Stomach (tissue), 4 donors: ENCODE data around the gene USP46.

Experiments used
- POLR2AphosphoS5 ChIP-seq, 3 donors: sonication (generic); formaldehyde crosslinking; IDR thresholded peaks; one replicate each; pipeline ENCODE4 v1.6.1; 2016; ENCODE audit warnings: antibody characterized with exemption in 3 of 3
- TF ChIP-seq, protein P1 (sequence below), 7 experiments: fragments of 450-650 bp in 4 of 7; fragments of 200-600 bp in 3 of 7; sonication (generic) in 3 of 7; IDR thresholded peaks; one replicate each; pipeline ENCODE4 v1.5.1; 2016 to 2019; ENCODE audit warnings: antibody characterized with exemption in 7 of 7, control low read depth in 2 of 7, mild to moderate bottlenecking in 1 of 7

- TF ChIP-seq, protein P1, sequence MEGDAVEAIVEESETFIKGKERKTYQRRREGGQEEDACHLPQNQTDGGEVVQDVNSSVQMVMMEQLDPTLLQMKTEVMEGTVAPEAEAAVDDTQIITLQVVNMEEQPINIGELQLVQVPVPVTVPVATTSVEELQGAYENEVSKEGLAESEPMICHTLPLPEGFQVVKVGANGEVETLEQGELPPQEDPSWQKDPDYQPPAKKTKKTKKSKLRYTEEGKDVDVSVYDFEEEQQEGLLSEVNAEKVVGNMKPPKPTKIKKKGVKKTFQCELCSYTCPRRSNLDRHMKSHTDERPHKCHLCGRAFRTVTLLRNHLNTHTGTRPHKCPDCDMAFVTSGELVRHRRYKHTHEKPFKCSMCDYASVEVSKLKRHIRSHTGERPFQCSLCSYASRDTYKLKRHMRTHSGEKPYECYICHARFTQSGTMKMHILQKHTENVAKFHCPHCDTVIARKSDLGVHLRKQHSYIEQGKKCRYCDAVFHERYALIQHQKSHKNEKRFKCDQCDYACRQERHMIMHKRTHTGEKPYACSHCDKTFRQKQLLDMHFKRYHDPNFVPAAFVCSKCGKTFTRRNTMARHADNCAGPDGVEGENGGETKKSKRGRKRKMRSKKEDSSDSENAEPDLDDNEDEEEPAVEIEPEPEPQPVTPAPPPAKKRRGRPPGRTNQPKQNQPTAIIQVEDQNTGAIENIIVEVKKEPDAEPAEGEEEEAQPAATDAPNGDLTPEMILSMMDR (IDR thresholded peaks at IDR 0.05), result no peak
- no peak for TF ChIP-seq POLR2AphosphoS5 (IDR thresholded peaks at IDR 0.05)
Measured at GRCh38 chr4:52684896-52685295, 25.8 kb upstream of the USP46 start.
